Testis (tissue), 3 donors: Measurements from ENCODE around the gene DNMBP. TPM values are rescaled to one million over a fixed set of nuclear protein-coding genes. Genes with fewer than 3 reads are reported as not detected.

Experiments
- DNase-seq: peaks from one replicate; pipeline ENCODE4 v3.0.0-alpha.2; 2019
- H3K27ac ChIP-seq, 2 donors: fragments of 200-600 bp; sonication (generic); one replicate each; pipeline ENCODE4 v1.5.1; 2019
- H3K27me3 ChIP-seq: fragments of 200-600 bp; sonication (generic); one replicate; pipeline ENCODE4 v1.5.1; 2019
- H3K36me3 ChIP-seq: fragments of 200-600 bp; sonication (generic); one replicate; pipeline ENCODE4 v1.5.1; 2017; ENCODE audit warnings: low read depth; ENCODE audit errors: missing control alignments
- H3K4me1 ChIP-seq: fragments of 200-600 bp; sonication (generic); one replicate; pipeline ENCODE4 v1.5.1; 2019
- H3K4me3 ChIP-seq, 2 donors: fragments of 200-600 bp; sonication (generic); one replicate each; pipeline ENCODE4 v1.5.1; 2017 to 2019
- H3K9me3 ChIP-seq: fragments of 200-600 bp; sonication (generic); one replicate; pipeline ENCODE4 v1.5.1; 2017
- POLR2A ChIP-seq: fragments of 450-650 bp; IDR thresholded peaks from one replicate; pipeline ENCODE4 v1.6.1; 2017; ENCODE audit warnings: antibody characterized with exemption, mild to moderate bottlenecking, moderate library complexity
- WGBS, 2 donors: methylation state at CpG; one replicate each; pipeline ENCODE4 v1.1.5; 2018; 5-methylcytosine and 5-hydroxymethylcytosine counted together
- intact Hi-C: fragments of 100-400 bp; cut with DNase I; formaldehyde crosslinking; loops from one replicate; pipeline ENCODE4 v1.15.1; 2023; ENCODE audit warnings: low total_unique reads
- polyA plus RNA-seq: library from polyadenylated mRNA; stranded (reverse); fragments of 350-450 nt; fragmentation: Illumina TruSeq; extraction: RNeasy Lipid Tissue Mini Kit (QIAGEN cat#74804); gene quantifications from one replicate; pipeline ENCODE4 v1.2.3, GENCODE V29; 2014; ENCODE audit warnings: low read depth, low replicate concordance; ENCODE audit not compliant: insufficient read depth
- total RNA-seq, 2 donors: library from RNA; depleted of rRNA; stranded (reverse); fragments of >200 nt; gene quantifications; one replicate each; pipeline ENCODE4 v1.2.3, GENCODE V29; 2016
- TF ChIP-seq, protein P1 (sequence below), 3 experiments: fragments of 450-650 bp in 2 of 3; fragments of 200-600 bp in 1 of 3; sonication (generic) in 1 of 3; IDR thresholded peaks; one replicate each; pipeline ENCODE4 v1.5.1; 2016 to 2019; ENCODE audit warnings: antibody characterized with exemption in 3 of 3, mild to moderate bottlenecking in 2 of 3, moderate library complexity in 1 of 3

The DNMBP gene
- total and polyA plus RNA-seq, 3 donors from 2014 or later: 20.8 to 36.0 (median 33.4) TPM

DNA sequence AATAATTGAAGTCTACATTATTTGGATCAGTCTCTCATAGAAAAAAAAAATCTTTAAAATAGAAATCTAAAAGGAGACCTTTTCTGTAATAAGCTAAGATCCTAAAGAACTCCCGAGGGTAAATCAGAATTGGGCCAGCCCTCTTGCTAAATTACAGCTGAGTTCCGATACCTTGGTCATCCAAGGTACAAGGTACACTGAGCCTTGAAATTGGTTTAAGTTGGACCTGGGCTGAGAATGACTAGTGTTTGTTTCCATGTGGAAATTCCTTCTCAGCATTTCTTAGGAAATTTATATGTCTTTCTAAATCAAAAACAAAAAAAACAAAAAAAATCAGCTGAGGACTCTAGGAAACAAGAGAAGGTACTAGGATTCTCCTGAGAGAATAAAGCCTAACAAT is 64.9 kb downstream of the DNMBP start:
- Histone ChIP-seq H3K4me1 (peaks cover 34% of the 10 kb centered on the region), H3K4me3 (no peak overlapping the region), H3K36me3 (no peaks in the 10 kb centered on the region), H3K9me3 (no peaks in the 10 kb centered on the region), H3K27me3 (no peaks in the 10 kb centered on the region), H3K27ac (peak overlapping the region; percentile 39 to 47)
- WGBS, 2 donors: 88 to 93% methylated on average over 2 of the region's 2 CpGs
- intact Hi-C loops: loop anchor here (5.0 kb wide), 1 partner anchor 73 kb away; no protein-coding TSS in a partner anchor
- TF ChIP-seq, protein P1, sequence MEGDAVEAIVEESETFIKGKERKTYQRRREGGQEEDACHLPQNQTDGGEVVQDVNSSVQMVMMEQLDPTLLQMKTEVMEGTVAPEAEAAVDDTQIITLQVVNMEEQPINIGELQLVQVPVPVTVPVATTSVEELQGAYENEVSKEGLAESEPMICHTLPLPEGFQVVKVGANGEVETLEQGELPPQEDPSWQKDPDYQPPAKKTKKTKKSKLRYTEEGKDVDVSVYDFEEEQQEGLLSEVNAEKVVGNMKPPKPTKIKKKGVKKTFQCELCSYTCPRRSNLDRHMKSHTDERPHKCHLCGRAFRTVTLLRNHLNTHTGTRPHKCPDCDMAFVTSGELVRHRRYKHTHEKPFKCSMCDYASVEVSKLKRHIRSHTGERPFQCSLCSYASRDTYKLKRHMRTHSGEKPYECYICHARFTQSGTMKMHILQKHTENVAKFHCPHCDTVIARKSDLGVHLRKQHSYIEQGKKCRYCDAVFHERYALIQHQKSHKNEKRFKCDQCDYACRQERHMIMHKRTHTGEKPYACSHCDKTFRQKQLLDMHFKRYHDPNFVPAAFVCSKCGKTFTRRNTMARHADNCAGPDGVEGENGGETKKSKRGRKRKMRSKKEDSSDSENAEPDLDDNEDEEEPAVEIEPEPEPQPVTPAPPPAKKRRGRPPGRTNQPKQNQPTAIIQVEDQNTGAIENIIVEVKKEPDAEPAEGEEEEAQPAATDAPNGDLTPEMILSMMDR (IDR thresholded peaks at IDR 0.05): no peak
- no peak for TF ChIP-seq POLR2A
- DNase-seq: no peak

GRCh38 chr10:99943908-99944307 is 65.8 kb downstream of the DNMBP start:
- Histone ChIP-seq H3K27ac (peak overlapping the region; percentile 15 to 34), H3K9me3 (no peaks in the 10 kb centered on the region), H3K4me3 (no peak overlapping the region), H3K4me1 (peaks cover 34% of the 10 kb centered on the region), H3K27me3 (no peaks in the 10 kb centered on the region), H3K36me3 (no peaks in the 10 kb centered on the region)
- intact Hi-C loops: no loop called here
- TF ChIP-seq, protein P1 (IDR thresholded peaks at IDR 0.05): no peak
- no peak for TF ChIP-seq POLR2A
- DNase-seq: no peak
- 90% methylated on average over 3 of the region's 3 CpGs for WGBS, 2 donors

DNA sequence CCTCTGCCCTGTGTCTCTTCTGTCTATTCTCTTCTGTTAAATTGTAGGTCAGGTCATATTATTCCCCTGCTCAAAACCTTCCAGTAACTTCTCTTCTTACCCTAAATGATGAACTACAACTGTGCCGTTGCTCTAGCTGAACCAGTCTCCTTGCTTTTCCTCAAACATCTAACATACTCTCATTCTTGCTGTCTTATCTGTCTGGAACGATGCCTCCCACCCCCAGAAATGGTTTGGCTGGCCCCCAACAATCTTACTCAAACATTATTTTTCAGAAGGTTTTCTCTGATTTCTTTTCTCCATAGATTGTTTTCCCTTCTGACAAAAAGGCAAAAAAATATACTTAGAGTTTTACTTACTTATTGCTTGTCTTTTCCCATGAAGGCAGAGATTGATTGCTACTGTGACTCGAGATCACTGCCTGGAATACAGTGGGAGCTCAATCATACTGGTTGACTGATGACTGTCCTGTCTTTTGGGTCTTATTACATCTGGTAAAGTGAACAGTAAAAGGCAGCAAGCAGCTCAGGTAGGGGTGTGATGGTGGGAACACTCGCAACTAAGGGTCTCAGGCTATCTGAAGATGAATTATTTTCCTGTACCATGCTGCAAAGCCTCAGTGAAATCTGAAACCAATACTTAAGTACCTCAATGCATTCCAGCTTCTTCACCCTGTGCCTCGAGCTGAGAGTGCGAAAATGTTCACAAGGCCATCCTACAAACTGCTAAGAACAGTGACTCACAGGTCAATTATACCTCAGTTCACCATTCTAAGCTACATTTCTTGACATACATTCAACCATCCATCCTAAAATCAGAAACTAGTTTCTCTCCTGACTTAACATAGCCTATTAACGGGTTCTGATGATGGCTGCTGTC is 67.6 kb downstream of the DNMBP start:
- Histone ChIP-seq H3K9me3 (no peaks in the 10 kb centered on the region), H3K27me3 (no peaks in the 10 kb centered on the region), H3K4me3 (no peak overlapping the region), H3K27ac (peak overlapping the region; percentile 9 to 32), H3K4me1 (peaks cover 34% of the 10 kb centered on the region), H3K36me3 (no peaks in the 10 kb centered on the region)
- intact Hi-C loops: no loop called here
- DNase-seq: peak; percentile 38
- WGBS, 2 donors: 55 to 66% methylated on average over 7 of the region's 7 CpGs
- no peak for TF ChIP-seq POLR2A
- TF ChIP-seq, protein P1 (IDR thresholded peaks at IDR 0.05): no peak

- Histone ChIP-seq H3K9me3 (no peaks in the 10 kb centered on the region), H3K4me3 (no peak overlapping the region), H3K4me1 (peaks cover 14% of the 10 kb centered on the region), H3K27me3 (no peaks in the 10 kb centered on the region), H3K36me3 (no peaks in the 10 kb centered on the region), H3K27ac (no peak overlapping the region)
- intact Hi-C loops: no loop called here
- no peak for DNase-seq
- TF ChIP-seq POLR2A: no peak
- TF ChIP-seq, protein P1 (IDR thresholded peaks at IDR 0.05): no peak
- 62 to 69% methylated on average over 3 of the region's 3 CpGs for WGBS, 2 donors
Observed at GRCh38 chr10:99938563-99938962, 71.2 kb downstream of the DNMBP start.
